Activated T-helper 1 cell treated with anti-CD3 and anti-CD28 coated beads, Interleukin-2, amount 50 U/mL, for 16 hours (primary cell): ENCODE data around the gene GDPD3.

Experiments used
- DNase-seq, 2 donors: peaks; one replicate each; pipeline ENCODE4 v3.0.0-alpha.2; 2020; ENCODE audit warnings: low read depth in 1 of 2, low spot score in 1 of 2

The GDPD3 gene

DNA sequence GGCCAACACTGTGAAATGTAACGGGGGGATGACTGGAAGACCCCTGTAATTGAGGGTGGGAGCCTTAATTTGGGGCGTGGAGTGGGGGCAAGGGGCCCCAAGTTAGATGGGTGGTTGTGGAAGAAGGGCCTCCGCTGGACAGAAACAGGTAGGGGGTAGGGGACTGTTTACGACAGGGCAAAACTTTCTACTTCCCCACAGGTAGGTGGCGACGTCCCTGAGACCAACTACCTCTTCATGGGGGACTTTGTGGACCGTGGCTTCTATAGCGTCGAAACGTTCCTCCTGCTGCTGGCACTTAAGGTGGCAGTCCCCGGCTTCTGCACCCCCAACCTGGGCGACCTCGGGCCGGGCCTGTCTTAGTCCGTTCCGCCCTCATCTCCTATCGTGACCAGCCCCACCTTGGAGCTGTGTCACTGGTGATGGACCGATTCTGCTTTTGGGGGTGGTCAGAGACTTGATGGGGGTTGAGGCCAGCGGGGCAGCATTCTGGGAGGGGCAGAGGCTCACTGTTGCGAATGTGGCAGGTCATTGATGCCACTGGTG lies 30.7 kb downstream of the GDPD3 start:
- DNase-seq: no peak

DNA sequence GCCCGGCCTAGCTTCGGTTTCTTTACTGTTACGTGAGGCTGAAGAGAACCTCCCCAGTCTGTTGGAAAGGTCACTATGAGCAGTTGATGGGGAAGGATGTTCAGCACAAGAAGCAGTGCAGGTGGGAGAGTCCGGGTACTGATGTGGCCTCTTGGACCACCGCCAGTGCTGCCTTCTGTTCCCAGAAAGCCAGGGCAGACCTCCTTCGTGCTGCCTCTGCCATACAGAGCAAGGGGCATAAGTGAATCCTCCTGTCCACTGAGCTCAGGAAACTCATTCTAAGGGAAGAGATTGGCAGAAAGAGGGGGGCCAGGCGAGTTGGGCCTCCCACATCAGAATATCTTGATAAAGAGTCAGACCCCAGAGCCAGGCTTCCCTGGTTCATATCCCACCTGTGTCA lies 33.9 kb downstream of the GDPD3 start:
- no peak for DNase-seq

DNA sequence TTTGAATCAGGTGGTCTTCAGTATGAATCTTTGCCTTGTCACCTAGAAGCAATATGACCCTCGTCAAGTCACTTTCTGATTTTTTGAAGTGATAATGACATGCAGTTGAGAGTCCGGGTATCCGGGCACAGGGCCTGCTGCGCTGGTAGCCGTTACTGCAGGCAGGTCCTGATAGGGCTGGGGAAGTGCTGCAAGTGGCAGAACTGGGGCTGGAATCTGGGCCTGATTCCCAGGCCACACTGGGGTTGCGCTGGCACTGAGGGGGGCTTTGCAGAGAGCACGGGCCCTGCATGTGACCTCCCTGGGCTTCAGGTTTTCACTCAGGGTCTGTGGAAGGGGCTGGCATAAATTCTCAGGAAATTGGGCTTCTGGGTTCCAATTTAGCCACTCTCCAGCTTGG lies 34.6 kb downstream of the GDPD3 start:
- no peak for DNase-seq

DNA sequence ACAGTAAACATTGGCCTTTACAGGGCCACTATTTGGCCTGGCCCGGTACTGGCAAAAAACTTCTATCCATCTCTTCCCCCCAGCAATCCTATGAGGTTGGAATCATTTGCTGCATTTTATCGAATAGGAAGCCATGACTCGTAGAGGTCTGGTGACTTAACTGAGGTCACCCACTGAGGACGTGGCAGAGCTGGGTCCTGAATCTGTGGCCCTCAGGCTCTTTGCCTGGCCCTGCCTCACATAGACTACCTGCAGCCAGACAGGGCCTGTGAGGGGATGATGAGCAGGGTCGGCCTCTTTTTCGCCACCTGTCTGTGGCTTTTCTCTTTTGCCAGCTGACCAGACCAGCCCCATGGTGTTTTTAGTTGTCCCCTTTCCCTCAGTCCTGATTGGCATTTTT lies 35.7 kb downstream of the GDPD3 start:
- DNase-seq: no peak

DNA sequence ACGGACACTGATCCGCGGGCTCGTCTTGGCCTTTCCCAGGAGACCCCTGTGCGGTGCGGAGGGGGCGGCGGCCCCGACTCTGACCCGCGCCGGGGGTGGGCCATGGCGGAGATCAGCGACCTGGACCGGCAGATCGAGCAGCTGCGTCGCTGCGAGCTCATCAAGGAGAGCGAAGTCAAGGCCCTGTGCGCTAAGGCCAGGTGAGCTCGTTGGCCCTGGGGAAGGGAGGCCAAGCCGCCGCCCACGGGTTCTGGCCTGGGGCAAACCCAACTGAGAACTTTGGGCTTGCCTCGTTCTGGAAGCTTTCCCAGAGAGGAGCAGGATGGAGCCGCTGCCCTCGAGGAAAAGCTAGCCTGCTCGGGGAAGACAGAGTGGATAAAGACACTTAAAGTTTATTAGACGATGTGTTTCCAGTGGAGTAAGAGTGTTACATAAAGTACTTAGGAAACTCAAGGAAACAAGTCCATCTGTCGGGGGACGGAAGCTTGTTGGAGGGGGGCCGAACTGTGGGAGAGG lies 37.0 kb downstream of the GDPD3 start:
- no peak for DNase-seq

DNA sequence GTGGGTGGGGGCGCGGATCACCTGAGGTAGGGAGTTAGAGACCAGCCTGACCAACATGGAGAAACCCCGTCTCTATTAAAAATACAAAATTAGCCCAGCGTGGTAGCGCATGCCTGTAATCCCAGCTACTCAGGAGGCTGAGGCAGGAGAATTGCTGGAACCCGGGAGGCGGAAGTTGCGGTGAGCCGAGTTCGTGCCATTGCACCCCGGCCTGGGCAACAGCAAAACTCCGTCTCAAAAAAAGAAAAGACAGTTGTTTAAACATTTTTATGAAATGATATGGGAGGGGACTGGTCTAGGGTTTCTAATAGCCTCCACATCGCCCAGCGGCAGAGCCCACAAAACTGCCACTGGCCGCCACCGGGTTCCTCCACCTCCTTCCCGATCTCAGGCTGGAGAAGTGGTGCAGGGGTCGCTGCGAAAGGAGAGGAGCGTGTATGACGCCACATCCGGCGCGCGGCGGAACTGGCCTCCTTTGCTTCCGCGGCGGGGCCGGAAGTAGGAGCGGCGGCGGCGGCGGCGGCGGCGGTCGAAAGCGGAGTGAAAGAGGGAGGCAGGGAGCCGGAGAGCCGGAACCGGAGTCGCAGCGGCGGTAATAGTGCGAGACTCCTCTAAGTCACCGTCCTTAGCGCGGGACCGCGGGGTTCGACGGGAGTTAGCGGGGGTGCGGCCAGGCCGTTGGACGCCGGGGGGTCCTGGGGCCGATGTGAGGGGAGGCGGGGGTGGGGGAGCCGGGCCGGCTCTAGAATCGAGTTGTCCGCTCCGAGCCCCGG lies 37.6 kb downstream of the GDPD3 start, which contains the start of gene PPP4C:
Gene PPP4C, plus strand, starts transcription at position 492 of the 773 bp plus-strand sequence. CDS start 384 bp downstream, outside the sequence.
- DNase-seq: peak; percentile 77 to 85

DNA sequence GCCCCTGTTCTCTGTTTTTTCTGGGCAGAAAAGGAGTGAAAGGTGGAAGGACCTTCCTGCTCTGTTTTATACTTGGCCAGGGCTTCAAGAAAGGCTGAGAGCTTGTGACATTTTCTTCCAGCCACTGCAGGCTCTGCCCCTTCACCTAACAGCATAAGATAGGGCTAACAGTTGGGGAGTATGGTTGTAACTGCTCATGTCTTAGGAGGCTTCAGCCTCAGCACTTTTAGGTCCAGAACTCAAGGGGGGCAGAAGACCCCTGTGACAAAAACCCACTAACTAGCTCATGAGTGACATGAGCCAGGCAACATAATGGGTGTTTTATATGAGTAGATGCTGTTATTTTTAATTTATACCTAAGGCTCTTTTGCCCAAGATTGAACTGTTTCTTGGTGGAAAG lies 42.8 kb downstream of the GDPD3 start:
- no peak for DNase-seq

DNA sequence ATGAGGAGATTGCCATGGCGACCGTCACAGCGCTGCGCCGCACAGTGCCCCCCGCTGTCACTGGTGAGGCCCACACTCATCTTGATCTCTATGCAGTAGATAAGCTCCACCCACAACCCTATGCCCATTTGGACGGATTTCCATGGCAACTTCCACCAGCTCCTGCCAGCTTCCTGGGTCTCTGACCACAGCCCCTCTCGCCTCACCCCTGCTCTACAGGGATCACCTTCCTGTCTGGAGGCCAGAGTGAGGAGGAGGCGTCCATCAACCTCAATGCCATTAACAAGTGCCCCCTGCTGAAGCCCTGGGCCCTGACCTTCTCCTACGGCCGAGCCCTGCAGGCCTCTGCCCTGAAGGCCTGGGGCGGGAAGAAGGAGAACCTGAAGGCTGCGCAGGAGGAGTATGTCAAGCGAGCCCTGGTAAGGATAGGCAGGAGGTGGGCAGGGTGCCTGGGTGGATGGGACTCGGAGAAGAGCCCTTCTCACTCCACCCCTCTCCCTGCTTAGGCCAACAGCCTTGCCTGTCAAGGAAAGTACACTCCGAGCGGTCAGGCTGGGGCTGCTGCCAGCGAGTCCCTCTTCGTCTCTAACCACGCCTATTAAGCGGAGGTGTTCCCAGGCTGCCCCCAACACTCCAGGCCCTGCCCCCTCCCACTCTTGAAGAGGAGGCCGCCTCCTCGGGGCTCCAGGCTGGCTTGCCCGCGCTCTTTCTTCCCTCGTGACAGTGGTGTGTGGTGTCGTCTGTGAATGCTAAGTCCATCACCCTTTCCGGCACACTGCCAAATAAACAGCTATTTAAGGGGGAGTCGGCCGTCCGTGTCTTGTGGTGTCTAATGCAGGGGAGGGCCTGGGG lies 43.5 kb downstream of the GDPD3 start:
- no peak for DNase-seq

DNA sequence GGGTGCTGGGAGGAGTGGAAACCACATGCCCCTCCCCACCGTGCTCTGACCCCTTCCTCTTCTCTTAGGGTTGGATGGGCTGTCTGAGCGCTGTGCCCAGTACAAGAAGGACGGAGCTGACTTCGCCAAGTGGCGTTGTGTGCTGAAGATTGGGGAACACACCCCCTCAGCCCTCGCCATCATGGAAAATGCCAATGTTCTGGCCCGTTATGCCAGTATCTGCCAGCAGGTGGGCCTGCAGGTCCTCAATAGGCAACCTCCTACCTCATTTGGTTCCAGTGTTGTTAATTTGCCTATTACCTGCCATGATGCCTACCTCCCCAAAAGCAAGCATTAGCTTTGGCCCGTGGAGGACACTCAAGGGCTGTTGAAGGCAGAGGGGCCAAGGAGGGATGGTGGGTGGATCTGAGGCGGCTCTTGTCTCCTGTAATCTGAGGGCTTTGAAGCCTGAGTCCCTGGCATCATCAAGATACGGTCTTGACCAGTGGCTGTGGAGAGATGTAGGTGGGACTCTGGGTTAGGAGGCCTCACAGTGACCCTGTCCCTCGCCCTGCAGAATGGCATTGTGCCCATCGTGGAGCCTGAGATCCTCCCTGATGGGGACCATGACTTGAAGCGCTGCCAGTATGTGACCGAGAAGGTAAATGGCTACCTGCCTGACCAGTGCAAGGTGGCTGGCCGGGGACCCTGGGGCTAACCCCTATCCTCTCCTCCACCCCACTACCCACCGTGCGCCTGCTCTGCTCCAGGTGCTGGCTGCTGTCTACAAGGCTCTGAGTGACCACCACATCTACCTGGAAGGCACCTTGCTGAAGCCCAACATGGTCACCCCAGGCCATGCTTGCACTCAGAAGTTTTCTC lies 44.4 kb downstream of the GDPD3 start:
- DNase-seq: peak in 1 of 2 donors; percentile 34

DNA sequence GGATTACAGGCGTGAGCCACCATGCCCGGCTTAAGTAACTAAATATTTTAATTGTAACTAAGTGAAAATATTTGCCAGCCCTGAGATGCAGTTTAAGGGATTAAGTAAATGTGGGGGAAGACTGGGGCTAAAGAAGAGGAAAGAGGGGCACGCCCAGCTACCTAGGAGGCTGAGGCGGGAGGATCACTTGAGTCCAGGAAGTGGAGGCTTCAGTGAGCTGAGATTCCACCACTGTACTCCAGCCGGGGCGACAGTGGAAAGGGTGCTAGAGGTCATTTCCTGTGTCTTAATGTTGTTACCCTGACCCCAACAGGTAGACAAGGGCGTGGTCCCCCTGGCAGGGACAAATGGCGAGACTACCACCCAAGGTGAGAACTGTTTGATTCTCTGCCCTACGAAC lies 45.0 kb downstream of the GDPD3 start:
- DNase-seq: no peak

DNA sequence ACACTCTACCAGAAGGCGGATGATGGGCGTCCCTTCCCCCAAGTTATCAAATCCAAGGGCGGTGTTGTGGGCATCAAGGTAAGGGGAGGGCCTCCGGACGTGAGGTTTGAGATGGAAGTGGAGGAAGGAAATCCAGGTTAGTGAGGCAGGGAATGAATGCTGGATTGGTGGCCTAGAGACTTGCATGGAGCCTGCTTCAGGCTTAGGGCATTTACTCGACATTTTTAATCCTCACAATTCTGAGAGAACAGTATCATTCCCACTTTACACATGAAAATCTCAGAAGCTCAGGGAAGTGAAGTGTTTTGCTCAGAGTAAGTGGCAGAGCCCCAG lies 45.8 kb downstream of the GDPD3 start:
- no peak for DNase-seq

DNA sequence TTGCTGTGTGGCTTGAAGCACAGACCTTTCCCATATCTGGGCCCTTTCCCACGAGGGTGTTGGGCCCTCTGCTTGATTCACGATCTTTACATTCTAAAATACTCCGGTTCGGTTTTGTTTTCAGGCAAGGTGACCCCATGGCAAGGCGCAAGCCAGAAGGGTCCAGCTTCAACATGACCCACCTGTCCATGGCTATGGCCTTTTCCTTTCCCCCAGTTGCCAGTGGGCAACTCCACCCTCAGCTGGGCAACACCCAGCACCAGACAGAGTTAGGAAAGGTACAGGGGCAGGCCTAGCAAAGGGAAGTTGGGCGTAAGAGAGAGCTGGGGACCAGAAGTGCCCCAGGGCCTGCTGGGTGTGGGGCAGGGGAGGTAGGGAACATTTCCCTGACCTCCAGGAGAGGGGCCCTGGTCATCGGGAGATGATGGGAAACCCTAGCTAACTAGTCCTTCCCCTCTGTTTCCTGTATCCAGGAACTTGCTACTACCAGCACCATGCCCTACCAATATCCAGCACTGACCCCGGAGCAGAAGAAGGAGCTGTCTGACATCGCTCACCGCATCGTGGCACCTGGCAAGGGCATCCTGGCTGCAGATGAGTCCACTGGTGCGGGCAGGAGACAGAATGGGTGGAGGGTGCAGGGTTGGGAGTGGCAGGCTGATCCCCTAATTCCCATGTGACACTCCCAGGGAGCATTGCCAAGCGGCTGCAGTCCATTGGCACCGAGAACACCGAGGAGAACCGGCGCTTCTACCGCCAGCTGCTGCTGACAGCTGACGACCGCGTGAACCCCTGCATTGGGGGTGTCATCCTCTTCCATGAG lies 46.4 kb downstream of the GDPD3 start:
- no peak for DNase-seq

DNA sequence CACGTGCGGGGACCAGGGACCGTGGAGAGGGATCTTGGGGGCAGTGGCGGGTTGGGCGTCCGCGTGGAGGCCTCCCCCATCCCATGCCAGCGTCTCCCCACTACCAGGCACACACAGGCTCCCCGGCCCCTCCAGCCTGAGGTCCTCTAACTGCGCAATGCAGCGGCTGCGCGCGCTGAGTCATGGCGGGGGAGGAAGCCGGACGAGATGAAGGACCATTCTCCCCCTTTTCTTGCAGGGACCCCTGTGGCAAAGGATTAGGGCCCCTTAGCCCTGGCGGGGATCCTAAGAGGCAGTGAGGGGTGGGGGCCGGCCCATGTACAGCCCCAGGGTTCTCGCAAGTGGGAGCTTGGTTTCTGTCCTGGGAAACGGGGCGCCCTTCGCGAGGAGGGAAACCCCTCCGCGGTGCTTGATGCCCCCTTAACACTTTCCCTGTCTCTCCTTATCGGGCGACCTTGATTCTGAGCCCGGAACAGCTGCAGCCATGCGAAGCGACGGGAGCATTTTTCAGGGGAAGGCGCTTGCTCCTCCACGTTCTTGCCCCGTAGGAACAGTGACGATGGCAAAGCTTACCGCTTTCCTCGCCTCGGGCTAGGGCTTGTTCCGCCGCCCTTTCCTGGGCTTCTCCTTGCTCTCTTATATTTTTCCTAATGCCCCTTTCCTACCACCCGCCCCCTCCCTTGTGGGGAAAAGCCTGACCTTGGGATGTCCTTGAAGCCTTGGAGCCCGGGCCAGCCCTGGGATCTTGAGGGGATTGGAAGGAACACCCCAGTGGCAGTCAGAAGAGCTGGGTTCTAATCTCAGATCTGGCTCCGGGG lies 47.2 kb downstream of the GDPD3 start:
- DNase-seq: no peak

DNA sequence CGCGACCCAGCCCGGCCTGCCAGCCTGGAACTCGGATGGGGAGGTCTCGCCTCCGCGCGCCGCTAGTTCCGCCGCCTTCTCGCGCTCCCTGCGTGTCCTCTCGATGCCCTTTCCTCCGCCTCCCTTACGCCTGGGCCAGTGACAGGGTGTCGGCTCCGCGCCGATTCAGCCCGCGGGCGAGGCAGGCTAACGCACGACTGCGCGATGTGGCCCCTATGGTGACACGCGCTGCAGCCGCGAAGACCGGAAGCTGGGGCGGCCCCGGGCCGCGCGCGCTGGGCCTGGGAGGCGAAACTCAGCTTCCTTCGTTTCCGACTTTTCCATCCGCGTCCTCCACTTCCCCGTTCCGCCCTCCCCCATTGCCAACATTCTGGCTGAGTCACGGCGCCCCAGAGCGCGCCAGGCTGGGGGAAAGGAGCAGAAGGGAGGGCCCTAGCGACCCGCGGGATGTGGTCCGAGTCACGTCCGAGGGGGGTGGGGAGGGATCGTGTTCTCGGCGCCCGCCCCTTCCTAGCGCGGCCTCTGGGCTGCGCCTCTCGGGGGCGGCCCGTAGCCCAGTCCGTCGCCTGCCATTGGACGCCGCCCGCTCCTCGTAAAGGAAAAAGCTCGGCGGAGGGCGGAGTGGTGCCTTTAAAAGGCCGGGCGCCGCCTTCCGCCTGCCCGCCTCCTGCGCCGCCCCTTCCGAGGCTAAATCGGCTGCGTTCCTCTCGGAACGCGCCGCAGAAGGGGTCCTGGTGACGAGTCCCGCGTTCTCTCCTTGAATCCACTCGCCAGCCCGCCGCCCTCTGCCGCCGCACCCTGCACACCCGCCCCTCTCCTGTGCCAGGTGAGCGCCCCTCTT lies 48.0 kb downstream of the GDPD3 start, which contains the start of gene ALDOA:
Gene ALDOA, plus strand, starts transcription at position 659 of the 841 bp plus-strand sequence. CDS start 1,138 bp downstream, outside the sequence.
- peak; percentile 87 to 92 for DNase-seq

DNA sequence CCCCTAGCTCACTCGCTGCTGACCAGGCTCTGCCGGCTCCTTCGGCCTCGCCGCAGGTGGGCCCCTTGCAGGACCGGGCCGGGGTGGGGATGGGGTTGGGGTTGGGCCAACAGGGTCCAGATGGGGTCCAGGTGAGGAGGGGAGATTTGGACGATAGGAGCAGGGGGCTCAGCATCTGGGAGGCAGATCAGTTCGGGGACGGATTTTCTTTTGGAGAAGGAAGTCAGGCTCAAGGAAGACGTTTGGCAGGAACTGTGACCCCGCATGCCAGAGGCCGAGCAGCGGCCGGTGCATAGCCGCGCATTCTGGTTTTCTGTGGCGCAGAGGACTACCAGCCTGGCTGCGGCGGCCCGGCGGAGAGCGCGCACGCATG lies 48.6 kb downstream of the GDPD3 start:
- no peak for DNase-seq

DNA sequence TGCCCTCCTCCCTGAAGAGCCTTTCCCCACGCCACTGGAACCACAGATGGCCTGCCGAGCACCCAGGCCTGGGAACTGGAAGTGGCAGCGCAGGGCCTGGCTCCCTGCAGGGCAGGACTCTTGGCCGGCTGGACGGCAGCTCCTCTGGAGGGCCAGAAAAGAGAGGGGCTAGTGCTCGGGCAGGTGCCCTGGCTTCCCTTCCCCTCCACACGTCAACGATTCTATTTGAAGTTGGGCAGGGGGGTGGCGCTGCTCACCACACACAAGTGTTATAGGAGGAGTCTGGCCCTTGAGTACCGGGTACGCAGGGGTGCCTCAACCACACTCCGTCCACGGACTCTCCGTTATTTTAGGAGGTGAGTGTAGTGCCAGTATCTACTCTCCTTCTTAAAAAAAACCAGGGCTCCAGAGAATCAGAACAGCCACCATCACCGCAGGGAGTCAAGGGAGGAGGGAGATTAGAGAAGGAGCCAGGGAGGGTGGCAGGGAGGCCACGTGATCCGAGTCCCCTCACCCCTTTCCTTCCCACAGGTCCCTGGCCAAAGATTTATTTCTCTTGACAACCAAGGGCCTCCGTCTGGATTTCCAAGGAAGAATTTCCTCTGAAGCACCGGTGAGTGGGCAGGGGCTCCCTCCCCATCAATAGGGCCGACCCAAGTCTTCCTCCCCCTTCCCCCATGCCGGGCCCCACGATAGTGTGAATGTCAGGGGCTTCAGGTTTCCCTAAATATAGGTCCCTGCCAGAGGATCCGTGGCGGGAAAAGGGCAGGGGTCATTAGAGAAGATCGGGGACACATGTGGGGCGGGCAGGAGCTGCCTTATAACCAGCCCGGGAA lies 49.2 kb downstream of the GDPD3 start:
- peak; percentile 39 to 45 for DNase-seq

DNA sequence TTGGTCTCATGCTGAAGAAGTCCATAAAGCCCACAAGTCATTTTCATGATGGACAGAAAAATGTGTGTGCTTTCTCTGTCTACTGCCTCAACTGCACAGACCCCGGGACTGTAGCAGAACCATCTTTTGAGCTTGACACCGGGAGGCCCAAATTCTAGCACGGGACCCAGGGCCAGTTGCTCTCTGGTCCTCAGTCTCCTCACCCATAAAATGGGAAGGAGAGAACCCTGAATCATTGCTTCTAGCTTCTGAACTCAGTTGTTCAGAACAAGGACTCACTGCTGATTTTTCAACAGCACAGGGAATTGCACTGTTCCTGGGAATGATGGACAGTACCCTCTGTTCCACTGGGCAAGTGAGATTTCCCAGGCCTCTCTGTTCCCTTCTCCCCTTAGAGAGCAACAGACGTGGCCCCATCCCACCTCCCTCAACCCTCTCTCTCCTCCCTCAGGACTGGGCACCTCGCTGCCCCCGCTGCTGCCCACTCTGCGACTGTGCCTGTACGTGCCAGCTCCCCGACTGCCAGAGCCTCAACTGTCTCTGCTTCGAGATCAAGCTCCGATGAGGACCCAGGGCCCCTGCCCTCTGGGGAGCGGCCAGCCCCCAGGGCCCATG lies 50.0 kb downstream of the GDPD3 start:
- no peak for DNase-seq
